Stimulated activated CD8-positive, alpha-beta memory T cell treated with anti-CD3 and anti-CD28 coated beads, Interleukin-15, amount 100 ng/mL, for 1 hour (primary cell): ENCODE measurements around the gene RPTOR.

Experiments used
- DNase-seq: peaks from one replicate; pipeline ENCODE4 v3.0.0-alpha.2; 2020; ENCODE audit warnings: low read depth

Gene RPTOR

DNA sequence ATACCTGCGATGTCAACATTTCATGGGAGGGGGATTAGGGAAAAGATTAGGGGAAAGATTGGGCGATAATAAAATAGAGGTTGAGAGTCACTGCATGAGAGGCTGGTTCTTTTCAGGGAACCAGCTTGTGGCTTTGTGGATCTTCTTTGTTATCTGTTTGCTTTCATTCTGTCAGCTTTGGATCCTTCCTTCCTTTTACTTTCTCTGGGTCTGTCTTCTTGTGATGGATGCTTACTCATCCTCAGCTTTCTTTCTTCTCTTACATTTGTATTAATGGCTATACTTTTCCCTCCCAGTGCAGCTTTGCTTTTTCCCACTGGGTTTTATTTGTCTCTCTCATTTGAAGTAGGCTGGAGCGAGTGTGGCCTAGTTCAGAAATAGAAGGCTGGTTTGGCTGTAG lies 47.1 kb downstream of the RPTOR start:
- no peak for DNase-seq

DNA sequence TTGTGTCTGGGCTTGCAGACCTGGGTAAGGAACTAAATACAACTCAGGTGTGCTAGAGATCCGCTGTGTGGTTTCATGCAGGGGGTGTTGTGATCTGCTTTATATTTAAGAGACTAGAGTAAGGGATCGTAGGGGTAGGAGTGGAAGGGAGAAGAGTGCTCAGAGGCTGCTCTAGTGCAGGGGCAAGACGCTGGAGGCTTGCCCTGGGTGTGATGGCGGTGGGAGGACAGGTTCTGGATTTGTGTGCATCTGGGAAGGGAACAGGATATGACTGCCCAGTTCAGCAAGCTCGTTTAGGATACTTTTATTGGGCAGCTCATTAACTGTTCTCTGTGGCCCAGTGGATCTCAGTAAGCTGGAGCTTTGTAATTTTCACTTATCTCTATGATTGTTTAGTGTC lies 47.6 kb downstream of the RPTOR start:
- DNase-seq = no peak

- DNase-seq = no peak
These were observed 48.5 kb downstream of the RPTOR start for GRCh38 chr17:80593181-80593580.

DNA sequence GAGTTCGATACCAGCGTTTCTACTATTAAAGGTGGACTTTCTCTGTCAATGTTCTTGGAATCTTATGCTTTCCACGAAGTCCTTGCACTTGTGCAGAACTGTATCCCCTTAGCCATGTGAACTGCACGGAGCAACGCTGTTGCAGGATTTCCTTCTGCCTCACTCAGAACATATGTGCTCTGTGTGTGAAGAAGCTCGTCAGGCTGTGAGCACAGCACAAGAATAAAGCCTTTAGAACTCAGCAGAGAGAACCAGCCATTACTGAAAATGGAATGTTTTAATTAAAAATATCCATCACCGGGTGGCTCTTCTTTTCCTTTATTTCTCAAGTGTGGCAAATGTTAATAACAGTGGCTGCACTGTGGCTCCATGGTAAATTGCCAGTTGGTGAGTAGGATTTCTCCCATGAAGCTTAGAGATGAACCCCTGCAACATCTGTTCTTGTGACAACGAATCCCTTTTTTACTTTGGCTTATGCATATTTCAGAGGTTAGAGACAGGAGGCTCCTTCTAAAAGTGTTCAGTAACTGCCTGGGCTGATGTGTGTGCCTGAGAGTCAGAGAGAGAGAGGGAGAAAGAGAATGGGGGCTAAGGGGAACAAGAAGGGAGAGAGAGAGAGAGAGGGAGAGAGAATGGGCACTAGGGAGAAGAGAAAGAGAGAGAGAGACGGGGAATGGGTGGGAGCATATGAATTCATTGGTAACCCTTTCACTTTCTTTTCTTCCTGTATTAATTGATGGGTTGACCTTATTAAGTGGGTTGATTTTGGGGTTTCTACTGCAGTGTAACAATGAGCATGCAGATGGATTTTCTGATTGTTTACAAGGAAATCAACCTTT lies 50.0 kb downstream of the RPTOR start:
- DNase-seq = no peak

DNA sequence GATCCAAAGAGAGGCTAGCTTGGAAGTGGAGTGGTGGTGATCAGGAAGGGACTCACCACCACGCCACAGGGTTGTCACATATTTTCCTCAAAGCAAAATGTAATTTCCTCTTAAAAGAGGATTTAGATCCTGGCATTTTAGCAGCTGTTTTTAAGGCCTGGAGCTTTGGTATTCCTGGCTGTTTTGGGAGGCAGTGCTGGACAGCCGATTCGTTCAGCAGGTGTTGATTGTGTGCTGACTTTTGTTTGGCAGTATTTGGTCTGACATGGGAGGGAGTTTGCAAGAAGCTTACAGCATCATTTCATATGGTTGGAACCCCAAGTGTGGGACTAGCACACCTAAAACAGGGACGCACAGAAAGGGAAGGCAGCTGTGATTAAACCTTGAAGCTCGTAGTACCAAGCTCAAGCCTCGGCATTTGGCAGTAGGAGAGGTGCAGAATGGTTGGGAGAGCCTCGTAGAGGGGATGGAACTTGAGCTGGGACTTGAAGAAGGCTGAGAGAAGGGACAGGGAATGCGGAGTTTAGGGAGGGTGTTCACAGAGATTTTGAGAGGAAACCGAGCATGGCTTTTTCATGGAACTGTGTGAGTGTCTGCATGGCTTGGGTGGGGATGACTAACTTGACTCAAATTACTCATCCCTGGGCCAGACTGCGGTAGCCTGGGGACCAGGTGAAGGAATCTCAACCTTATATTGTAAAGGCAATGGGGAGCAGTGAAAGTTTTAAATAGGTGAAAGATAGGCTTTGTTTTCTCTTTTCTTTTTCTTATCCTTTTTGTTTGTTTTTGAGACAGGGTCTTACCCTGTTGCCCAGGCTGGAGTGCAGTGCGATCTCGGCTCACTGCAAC lies 52.3 kb downstream of the RPTOR start:
- DNase-seq = no peak

- DNase-seq = no peak
These were observed 54.3 kb downstream of the RPTOR start for GRCh38 chr17:80598813-80599545.

DNA sequence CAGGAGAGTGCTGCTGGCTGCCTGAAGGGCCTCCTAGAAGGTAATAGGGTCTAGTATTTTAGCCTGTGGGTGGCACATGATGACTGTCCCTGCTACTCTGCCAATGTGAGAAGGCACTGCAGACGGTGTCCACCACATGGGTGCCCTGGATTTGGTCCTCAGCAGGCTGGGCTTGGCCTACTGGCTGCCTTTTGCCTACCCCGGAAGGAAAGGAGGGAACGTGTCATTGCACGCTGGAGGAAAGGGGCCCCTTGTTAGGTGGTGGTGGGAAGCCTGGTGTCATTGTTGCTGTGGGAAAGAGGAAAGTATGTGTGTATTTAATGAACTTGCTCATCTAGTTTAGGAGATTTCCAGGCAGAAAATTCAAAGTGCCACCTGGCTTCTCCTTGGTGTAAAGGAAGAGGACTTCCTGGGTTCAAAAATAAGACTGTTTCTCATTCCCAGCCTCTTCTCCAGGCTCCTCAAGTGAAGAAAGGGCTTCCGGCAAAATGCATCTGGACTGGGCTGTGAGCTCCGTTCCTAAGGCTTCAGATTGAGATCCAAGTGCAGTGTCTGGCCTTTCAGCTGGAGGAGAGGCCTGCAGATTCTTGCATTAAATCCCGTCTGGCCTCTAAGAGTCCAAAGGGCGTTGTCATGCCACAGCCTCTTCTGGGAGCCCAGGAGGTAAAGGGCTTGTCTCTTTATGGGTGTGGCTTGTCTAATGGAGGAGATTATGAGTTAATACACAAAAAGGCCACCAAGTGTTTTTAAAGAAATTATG lies 55.1 kb downstream of the RPTOR start:
- DNase-seq = no peak

GRCh38 chr17:80601146-80601545 lies 56.5 kb downstream of the RPTOR start:
- DNase-seq = no peak

GRCh38 chr17:80603396-80603795 lies 58.8 kb downstream of the RPTOR start:
- DNase-seq = no peak

DNA sequence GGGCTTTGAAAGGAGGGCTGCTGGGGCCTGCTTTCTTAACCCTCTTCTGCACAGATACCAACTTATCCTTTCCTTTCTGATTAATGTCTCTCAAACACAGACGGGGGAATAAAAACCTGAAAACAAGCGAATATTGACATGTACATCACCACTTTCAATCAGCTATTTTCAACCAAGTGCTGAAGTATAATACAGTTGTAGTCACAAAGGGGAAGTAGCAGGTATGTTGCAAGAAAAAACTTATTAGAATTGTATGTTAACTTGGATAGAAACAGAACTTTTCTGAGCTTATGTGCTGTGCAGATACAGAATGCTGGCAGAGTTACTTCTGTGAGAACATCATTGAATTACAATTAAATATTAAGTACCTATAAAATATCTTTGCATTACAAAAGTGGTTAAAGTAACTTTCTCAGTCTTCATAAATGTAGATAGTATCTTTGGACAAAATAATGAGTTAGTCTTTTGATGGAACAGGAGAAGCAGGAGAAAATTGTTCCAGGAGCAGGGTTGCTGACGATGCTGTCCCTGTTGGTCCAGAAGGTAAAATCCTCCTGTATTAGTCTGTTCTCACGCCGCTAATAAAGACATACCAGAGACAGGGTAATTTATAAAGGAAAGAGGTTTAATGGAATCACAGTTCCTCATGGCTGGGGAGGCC lies 59.5 kb downstream of the RPTOR start:
- no peak for DNase-seq

- DNase-seq = no peak
These were observed 60.0 kb downstream of the RPTOR start for GRCh38 chr17:80604670-80605010.

DNA sequence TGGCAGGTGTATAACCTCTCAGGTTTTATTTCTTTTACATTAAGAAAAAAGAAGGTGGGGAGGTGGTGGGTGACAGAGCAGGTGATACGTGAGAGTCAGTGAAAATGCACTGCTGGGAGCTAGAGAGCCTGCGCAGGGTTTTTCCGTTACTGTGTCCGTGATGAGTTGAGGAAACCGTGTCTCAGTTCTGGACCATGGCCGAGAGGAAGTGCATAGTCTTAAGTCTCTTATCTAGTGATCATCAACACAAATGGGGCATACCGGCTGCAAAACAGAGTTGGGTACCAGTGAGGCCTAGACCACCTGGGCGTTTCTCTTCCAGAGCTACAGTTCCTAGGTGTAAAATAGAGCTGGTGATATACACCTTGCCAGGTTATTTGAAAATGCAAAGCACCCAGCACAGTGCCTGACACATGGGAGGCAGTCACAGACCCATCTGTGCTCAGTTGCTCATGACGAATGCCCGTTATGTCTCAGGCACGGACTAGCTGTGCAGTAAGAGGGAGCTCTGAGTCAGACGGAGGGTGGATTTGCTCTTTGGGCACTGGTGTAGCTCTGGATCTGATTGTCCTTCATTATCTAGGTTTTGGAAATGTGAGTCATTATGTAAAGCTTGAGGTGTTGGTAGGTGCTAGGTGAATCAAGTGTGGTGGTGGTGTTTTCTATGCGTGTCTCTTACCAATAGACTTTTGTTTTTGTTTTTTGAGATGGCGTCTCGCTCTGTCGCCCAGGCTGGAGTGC lies 60.9 kb downstream of the RPTOR start:
- no peak for DNase-seq

DNA sequence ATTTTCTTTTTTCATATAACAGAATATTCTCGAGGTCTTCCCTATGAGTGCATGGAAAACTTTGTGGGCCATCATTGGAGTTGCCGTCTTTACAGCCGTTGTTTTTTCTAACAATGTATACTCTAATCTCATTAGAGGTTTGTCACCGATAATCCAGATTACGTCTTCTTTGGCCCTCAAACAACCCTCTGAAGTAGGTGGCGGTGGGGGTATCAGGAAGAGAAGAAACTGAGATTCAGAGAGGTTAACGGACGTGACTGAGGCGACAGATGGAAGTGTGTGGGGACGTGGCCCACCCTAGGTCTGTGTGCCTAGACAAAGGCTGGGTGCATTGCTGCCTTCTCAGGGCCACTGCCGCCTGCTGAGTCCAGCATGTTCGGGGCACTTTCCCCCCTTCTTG lies 63.7 kb downstream of the RPTOR start:
- no peak for DNase-seq

DNA sequence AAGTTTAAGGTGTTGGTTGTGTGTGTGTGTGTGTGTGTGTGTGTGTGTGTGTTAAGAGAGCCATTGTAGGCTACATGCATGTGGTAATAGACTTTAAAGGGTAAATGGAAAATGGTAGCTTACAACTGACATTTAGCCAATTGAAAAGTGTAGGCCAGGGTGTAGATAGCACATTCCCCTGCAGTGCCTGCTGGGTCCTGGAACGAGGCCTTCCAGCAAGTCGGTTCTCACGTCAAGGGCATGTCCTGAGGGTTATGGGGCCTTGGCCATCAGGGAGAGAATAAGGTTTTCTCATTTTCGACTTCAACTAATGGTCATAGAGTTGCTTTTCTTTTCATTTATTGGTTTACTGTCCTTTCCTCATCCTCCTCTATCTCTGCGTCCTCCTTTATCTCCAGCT lies 65.1 kb downstream of the RPTOR start:
- DNase-seq = no peak

GRCh38 chr17:80611816-80612215 lies 67.2 kb downstream of the RPTOR start:
- DNase-seq = no peak

DNA sequence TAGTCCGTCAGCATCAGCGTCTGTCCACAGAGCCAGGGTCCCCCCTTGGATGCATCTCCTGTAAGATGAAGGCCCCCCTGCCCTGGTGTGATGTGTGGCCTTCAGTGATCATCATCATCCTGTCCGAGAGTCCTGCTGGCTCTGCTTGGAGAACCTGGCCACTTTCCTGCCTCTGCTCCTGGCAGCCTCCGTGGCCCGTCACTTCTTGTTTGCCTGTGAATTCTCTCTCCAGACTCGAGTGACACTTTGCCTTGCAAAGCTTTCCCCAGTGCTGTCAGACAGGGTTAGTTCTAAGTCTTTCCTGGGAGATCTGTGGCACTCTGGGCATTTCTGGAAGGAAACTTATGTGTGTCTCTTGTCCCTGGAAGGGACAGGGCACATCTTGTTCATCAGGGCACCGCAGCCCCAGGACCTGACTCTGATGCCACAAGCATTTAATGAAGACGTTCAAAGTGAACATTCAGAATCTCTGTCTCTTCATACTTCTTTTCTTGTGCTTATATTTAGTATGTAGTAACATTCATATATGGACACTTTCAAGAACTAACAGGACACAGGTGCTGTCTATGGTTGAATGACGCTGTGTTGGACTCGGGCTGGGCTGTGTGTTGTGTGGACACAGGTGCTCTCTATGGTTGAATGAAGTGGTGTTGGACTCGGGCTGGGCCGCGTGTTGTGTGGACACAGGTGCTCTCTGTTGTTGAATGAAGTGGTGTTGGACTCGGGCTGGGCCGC lies 68.5 kb downstream of the RPTOR start:
- no peak for DNase-seq

- no peak for DNase-seq
These were observed 69.1 kb downstream of the RPTOR start for GRCh38 chr17:80613732-80614071.

GRCh38 chr17:80614332-80615047 lies 69.9 kb downstream of the RPTOR start:
- no peak for DNase-seq

DNA sequence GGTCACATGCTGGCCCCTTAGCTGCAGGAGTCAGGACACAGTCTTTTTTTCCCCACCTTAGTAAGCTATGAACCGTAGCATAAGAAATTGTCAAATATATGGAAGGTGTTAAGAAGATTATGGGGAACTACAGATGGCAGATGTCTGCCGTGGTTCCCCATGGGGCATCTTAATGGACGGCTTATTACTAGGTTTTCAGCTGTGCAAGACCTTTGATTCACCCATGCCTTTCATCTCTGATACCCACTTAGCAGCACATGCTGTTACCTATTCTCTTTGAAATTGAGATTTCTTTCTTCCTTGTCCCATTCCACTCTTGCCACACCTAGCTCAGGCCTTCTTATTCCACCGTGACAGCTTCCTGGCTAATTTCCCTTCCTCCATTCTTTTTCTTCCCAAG lies 70.7 kb downstream of the RPTOR start:
- no peak for DNase-seq

GRCh38 chr17:80616705-80617104 lies 72.1 kb downstream of the RPTOR start:
- DNase-seq = no peak
